DOHH2 (cell line): ENCODE results near the gene CGN.

Experiments used
- CTCF ChIP-seq: fragments of 200-600 bp; sonication (generic); IDR thresholded peaks from one replicate; pipeline ENCODE4 v1.5.1; 2014; ENCODE audit warnings: antibody characterized with exemption, mild to moderate bottlenecking, low read depth, low read length; ENCODE audit not compliant: poor library complexity, severe bottlenecking
- EZH2phosphoT487 ChIP-seq: fragments of 200-600 bp; sonication (generic); IDR thresholded peaks from 2 replicates; pipeline ENCODE4 v1.6.1; 2017; ENCODE audit warnings: borderline replicate concordance, mild to moderate bottlenecking, antibody characterized with exemption, low read length, moderate library complexity, mixed read lengths

DNA sequence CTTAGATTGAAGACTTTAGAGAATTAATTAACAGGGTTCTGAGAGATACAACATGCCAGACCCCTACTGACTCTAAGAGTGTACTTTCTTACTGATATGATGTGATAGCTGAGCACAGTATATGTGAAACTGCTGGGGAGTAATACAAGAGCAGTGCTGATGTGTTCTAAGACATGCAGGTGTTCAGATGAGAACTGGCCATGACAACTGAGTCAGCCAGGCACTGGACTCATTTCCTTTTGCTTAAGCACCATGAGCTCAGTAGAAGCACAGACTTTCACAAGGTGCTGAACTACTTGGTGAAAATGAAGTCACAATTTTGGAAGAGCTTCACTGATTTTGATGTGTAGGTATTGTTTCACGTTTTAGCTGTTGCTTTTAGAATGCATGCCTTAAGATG, 36.0 kb upstream of the CGN start:
- TF ChIP-seq CTCF (no peak), EZH2phosphoT487 (no peak)
